HG03135 (cell line): ENCODE measurements around the gene CCDC40.
A peak's percentile ranks its signal among the peaks of the same experiment; 100 is the strongest.

ENCODE experiments used
- ATAC-seq: cut with Tn5 transposase; IDR thresholded peaks from one replicate; pipeline ENCODE4 v1.9.1; 2021; ENCODE audit warnings: mild to moderate bottlenecking, moderate library complexity; ENCODE audit not compliant: unreplicated experiment

CCDC40 gene

GRCh38 chr17:80018917-80019651 is 17.4 kb upstream of the CCDC40 start:
- no peak for ATAC-seq

DNA sequence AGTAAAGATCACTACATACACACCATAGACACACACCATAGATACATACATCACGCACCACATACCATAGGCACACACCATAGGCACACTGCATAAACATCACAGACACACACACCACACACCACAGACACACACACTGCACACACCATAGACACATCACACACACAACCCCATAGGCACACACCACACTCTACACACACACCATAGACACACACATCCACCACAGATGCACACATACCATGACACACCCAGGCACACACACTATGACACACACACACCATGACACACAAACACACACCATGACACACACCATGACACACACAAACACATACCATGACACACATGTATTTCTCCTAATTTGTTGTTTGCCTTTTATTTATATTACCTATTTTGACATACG is 14.8 kb upstream of the CCDC40 start:
- no peak for ATAC-seq

- ATAC-seq = no peak
These were observed 12.8 kb upstream of the CCDC40 start for GRCh38 chr17:80023481-80024205.

GRCh38 chr17:80024206-80024972 is 12.1 kb upstream of the CCDC40 start:
- no peak for ATAC-seq

DNA sequence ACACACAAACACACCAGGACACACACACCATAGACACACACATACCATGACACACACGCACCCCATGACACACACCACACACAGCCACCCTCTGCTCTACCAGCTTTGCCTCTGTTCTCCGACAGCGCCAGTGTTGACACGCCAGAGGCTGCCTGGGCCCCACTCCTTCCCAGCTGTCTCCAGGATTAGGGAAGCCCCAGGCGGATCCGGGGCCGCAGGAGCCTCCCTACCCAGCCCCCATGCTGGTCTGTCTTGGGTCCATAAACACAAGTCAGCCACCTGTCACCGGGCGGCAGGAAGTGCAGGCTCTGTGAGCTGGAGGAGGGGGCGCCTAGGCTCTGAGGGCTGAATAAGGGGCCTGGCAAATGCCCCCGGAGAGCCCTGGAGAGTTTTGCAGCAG is 11.3 kb upstream of the CCDC40 start:
- ATAC-seq = no peak

GRCh38 chr17:80025796-80026195 is 10.6 kb upstream of the CCDC40 start:
- ATAC-seq = no peak

DNA sequence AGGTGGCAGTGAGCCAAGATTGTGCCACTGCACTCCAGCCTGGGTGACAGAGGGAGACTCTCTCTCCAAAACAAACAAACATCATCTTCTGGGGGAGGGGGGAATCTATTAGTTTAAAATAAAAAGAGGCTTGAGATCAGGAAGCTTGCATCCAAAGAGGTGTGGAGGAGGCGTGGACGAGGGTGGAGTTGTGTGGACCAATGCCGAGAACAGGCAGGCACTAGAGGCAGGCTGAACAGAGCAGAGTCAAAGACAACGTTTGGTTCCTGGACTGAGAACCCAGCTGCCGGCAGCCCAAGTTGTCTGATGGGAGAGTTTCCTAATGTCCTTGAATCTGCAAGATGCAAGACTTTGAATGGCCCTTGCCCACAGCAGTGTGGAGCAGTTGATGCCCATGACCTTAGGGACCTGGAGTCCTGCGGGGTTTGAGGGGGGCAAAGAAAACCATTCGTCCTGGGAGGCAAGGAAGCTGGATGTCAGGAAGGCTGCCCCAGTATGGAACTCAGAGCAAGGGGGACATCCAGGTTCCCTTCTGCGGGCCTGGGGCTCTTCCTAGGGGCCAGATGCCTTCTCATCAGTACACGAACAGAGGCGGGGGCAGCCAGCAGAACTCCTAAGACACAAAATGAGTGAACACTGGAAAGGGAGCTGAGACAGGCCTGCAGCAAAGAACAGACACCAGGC is 9.9 kb upstream of the CCDC40 start:
- no peak for ATAC-seq

DNA sequence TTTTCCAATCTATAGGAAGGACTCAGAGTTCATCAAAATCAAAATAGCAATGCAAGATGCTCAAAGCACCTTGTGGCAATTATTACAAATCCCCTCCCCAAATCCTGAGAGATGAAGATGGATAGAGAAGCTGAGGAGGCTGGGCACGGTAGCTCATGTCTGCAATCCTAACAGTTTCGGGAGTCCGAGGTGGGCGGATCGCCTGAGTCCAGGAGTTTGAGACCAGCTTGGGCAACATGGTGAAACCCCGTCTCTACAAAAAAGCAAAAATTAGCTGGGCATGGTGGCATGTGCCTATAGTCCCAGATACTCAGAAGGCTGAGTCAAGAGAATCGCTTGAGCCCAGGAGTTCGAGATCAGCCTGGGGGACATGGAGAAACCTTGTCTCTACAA is 9.4 kb upstream of the CCDC40 start:
- ATAC-seq = no peak

- ATAC-seq = no peak
These were observed 8.4 kb upstream of the CCDC40 start for GRCh38 chr17:80028030-80028429.

DNA sequence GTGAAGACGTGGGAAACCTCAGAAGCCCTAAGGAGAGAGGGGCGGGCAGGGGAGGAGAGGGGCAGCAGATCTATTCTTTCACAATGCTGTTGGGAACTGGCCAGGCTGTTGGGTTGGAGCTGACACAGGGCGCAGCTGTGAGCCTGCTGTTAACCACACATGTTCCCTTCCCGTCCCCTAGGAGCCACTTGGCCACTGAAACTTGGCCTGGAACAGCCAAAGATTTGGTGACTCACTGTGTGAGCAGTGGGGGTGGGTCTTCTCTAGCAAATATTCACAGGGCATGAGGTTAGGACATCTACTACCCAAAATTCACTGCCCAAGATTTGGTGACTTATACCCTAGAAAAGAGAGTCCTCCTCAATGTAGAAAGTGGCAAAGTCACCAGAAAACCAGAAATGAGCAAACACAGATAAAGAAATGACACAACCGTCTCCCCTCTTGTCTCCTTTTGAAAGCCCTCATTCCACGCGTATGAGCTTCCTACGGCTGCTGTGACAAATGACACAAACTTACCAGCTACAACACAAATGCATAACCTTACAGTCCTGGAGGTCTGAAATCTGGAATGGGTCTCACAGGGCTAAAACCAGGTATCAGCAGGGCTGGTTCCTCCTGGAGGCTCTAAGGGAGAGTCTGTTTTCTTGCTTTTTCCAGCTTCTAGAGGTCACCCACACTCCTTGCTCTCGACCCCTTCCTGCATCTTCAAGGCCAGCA is 7.0 kb upstream of the CCDC40 start:
- no peak for ATAC-seq

- no peak for ATAC-seq
These were observed 5.6 kb upstream of the CCDC40 start for GRCh38 chr17:80030730-80031410.

DNA sequence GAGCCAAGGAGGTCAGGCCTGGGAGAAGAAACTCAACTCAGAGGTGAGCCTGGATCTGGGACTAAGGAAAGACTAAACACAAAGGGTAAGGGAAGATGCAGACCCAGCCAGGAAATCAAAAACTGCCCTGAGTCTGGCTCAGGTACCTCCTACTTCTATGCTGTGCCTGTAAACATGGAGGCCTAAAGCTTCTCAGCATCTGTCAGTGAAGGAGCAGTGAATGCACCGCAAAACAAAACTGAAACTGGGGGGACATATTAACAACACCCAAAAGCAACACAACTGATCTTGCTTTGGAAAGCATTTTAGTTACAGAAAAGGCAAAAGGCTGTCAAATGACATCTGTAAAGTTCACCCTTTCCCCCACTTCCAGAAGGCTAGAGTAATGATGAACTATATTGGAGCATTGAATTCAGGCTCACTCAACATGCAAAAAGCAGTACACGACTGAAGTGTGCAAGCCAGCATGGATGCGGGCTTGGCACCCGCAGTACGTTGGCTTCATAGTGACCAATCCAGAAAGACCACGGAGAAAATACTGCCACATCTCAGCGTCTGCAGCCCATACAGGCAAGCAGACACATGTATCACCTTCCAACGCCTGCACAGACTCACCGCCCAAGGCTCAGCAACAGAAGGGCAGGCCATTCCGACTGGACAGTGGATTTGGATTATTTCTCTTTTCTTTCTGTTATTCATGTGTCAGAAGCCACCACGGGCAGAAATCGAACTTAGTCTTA is 4.6 kb upstream of the CCDC40 start:
- no peak for ATAC-seq

GRCh38 chr17:80032614-80033171 is 3.7 kb upstream of the CCDC40 start:
- no peak for ATAC-seq

GRCh38 chr17:80033840-80034239 is 2.6 kb upstream of the CCDC40 start:
- ATAC-seq = no peak

DNA sequence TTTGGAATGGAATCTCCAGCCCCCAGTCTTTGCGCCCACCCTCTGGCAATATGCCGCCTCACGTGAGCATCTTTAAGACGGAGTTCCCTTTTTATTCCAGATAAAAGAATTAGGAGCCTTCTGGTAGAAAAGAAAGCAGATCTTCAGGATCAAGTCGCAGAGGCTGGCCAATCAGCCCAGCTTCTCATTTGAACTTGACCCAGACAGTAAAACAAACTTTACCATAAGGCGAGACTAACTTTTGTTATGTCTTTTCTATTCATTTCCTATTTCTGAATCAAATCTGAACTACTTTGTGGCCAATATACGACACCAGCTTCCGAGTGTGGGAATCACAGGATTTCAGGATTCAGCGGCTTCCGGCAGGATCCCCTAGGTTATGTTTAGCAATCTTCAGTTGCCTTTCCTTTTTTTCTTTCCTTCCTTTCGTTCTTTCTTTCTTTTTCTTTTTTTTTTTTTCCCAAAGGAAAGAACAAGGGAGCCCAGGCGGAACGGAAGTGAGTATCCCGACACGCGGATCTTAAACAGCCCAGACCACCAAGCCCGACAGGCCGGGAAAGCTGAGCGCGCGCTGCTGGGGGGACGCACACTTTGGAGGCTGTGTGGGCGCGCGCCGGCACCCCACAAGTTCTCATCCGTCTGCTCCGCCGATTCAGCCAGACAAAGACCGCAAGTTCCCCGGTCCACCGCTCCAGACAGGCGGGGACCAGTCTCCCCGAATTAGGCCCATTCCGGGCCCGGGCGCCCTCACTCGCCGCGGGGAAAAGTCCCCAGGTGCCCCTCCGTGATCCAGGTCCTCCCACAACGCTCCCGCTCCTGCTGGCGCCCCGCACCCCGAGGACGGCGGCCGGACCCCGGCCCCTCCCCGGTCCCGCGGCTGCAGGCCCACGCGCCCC is 1.4 kb upstream of the CCDC40 start:
- peak; percentile 29 for ATAC-seq

- no peak for ATAC-seq
These were observed 830 bp upstream of the CCDC40 start, which contains the start of gene TBC1D16 for GRCh38 chr17:80035687-80035936. TBC1D16 (minus strand) TSS chr17:80035872; CDS start chr17:80013547, 22,325 bp downstream.

DNA sequence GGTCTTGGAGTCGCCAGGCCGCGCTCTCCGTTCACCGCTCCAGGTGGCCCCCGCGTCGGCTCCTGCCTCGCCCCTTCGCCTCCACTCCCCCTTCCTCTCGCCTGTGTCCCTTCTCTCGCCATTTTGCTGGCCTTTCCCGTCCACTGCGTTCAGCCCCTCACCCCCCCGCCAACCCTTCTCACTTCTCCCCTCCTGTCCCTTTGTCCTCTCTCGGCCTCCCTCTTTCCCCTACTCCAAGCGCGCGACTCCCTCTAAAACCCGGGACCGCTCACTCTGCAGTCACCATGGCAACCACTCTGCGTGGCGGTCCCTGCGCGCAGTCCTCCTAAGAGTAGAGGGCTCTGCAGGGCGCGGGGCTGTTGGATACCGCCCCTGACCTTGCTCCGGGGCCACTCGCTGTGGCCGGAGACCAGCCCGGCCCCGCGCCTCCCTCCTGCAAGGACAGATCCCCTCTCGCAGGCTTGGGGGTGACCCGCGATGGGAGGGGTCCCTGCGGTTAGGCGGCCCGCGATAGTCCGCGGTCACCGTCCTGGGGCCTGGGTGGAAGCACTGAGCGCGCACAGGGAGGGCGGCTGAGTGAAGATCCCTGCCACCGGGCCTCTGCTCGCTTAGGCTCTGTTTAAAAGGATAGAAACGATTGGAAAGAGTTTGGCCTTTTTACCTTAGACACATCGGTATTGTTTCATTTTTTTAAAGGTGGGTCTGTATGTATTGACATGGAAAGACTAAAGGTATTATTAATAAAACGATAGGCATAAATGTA is 454 bp downstream of the CCDC40 start:
- ATAC-seq = no peak
